Thymus (tissue), 11 donors: ENCODE results near the gene C8G. TPM values are rescaled to one million over a fixed set of nuclear protein-coding genes. Genes with fewer than 3 reads are reported as not detected.

Experiments
- DNase-seq, 9 donors: peaks; one replicate each; pipeline ENCODE4 v3.0.0-alpha.2; 2013; ENCODE audit warnings: low spot score in 9 of 9, low read depth in 6 of 9, missing footprints in 1 of 9
- H3K27ac ChIP-seq, 2 donors: one replicate each; pipeline ENCODE4 v1.5.1; 2013; ENCODE audit warnings: control low read depth in 1 of 2, low read depth in 1 of 2, low read length in 1 of 2, mild to moderate bottlenecking in 1 of 2, moderate library complexity in 1 of 2
- H3K27me3 ChIP-seq, 2 donors: one replicate each; pipeline ENCODE4 v1.5.1; 2013; ENCODE audit warnings: low read length in 1 of 2; ENCODE audit not compliant: control insufficient read depth in 2 of 2, insufficient read depth in 1 of 2
- H3K36me3 ChIP-seq, 2 donors: one replicate each; pipeline ENCODE4 v1.5.1; 2013; ENCODE audit warnings: low read length in 1 of 2, mild to moderate bottlenecking in 1 of 2, moderate library complexity in 1 of 2; ENCODE audit not compliant: control insufficient read depth in 2 of 2, insufficient read depth in 2 of 2
- H3K4me1 ChIP-seq, 2 donors: one replicate each; pipeline ENCODE4 v1.5.1; 2013; ENCODE audit warnings: low read length in 2 of 2; ENCODE audit not compliant: control insufficient read depth in 2 of 2, insufficient read depth in 2 of 2
- H3K4me3 ChIP-seq, 2 donors: one replicate each; pipeline ENCODE4 v1.5.1; 2013; ENCODE audit warnings: low read length in 2 of 2, control low read depth in 1 of 2, mild to moderate bottlenecking in 1 of 2
- H3K9me3 ChIP-seq, 2 donors: one replicate each; pipeline ENCODE4 v1.5.1; 2013; ENCODE audit warnings: low read length in 1 of 2, mild to moderate bottlenecking in 1 of 2; ENCODE audit not compliant: control insufficient read depth in 2 of 2, insufficient read depth in 1 of 2
- WGBS: extraction: QIAGEN DNeasy Blood & Tissue Kit; methylation state at CpG from one replicate; pipeline ENCODE4 v1.1.7; 2013; 5-methylcytosine and 5-hydroxymethylcytosine counted together
- polyA plus RNA-seq: library from polyadenylated mRNA; stranded (reverse); fragments of 200-250 nt; gene quantifications from one replicate; pipeline ENCODE4 v1.2.3, GENCODE V29; 2013
- total RNA-seq: library from RNA; stranded (reverse); fragments of 120-200 nt; gene quantifications from one replicate; pipeline ENCODE4 v1.2.4, GENCODE V29; 2013
- donor health status: healthy.

Gene C8G
- total and polyA plus RNA-seq, 2 donors = 2.2 to 6.5 TPM

GRCh38 chr9:136926749-136927148, 18.3 kb upstream of the C8G start:
- no peak overlapping the region for H3K27ac ChIP-seq

GRCh38 chr9:136927343-136928271, 17.4 kb upstream of the C8G start:
- Histone ChIP-seq H3K9me3 (no peaks in the 10 kb centered on the region), H3K27ac (no peak overlapping the region), H3K27me3 (no peaks in the 10 kb centered on the region), H3K4me3 (no peak overlapping the region), H3K36me3 (peaks cover 40 to 46% of the 10 kb centered on the region in 2 donors), H3K4me1 (peaks cover 0 to 3% of the 10 kb centered on the region in 2 donors)
- 87% methylated on average over 23 of the region's 23 CpGs for WGBS
- no peak for DNase-seq

More at GRCh38 chr9:136926749-136927148, 18.3 kb upstream of the C8G start:
- DNase-seq = no peak
- WGBS = 97% methylated on average over 13 of the region's 13 CpGs
- Histone ChIP-seq H3K9me3 (no peaks in the 10 kb centered on the region), H3K27me3 (no peaks in the 10 kb centered on the region), H3K4me1 (peaks cover 0 to 3% of the 10 kb centered on the region in 2 donors), H3K4me3 (no peak overlapping the region), H3K36me3 (peaks cover 46 to 54% of the 10 kb centered on the region in 2 donors)

GRCh38 chr9:136928591-136928990, 16.5 kb upstream of the C8G start:
- Histone ChIP-seq H3K4me1 (peaks cover 0 to 3% of the 10 kb centered on the region in 2 donors), H3K9me3 (no peaks in the 10 kb centered on the region), H3K4me3 (no peak overlapping the region), H3K27ac (peak overlapping the region; percentile 9 to 32), H3K27me3 (no peaks in the 10 kb centered on the region), H3K36me3 (peaks cover 40 to 43% of the 10 kb centered on the region in 2 donors)
- WGBS = 93% methylated on average over 9 of the region's 9 CpGs
- no peak for DNase-seq

GRCh38 chr9:136930014-136930413, 15.0 kb upstream of the C8G start:
- H3K27me3 ChIP-seq = no peaks in the 10 kb centered on the region
- H3K4me1 ChIP-seq = no peaks in the 10 kb centered on the region
- no peak overlapping the region for H3K4me3 ChIP-seq
- no peak overlapping the region for H3K27ac ChIP-seq
- H3K36me3 ChIP-seq = peaks cover 29 to 32% of the 10 kb centered on the region in 2 donors
- WGBS = over 99% methylated on average over 4 of the region's 4 CpGs
- peaks cover 0 to 3% of the 10 kb centered on the region in 2 donors for H3K9me3 ChIP-seq
- no peak for DNase-seq

GRCh38 chr9:136931611-136932130, 13.4 kb upstream of the C8G start:
- H3K27me3 ChIP-seq = no peaks in the 10 kb centered on the region
- WGBS = over 99% methylated on average over 2 of the region's 2 CpGs
- H3K9me3 ChIP-seq = peaks cover 0 to 3% of the 10 kb centered on the region in 2 donors
- no peak overlapping the region for H3K4me3 ChIP-seq
- H3K27ac ChIP-seq = peak overlapping the region in 1 of 2 donors; percentile 69
- no peak for DNase-seq
- no peaks in the 10 kb centered on the region for H3K4me1 ChIP-seq
- peaks cover 13 to 16% of the 10 kb centered on the region in 2 donors for H3K36me3 ChIP-seq

GRCh38 chr9:136934277-136934676, 10.8 kb upstream of the C8G start:
- H3K4me1 ChIP-seq = no peaks in the 10 kb centered on the region
- H3K36me3 ChIP-seq = peaks cover 4 to 14% of the 10 kb centered on the region in 2 donors
- no peak for DNase-seq
- no peaks in the 10 kb centered on the region for H3K27me3 ChIP-seq
- 95% methylated on average over 3 of the region's 3 CpGs for WGBS
- H3K27ac ChIP-seq = no peak overlapping the region
- H3K9me3 ChIP-seq = peaks cover 0 to 7% of the 10 kb centered on the region in 2 donors
- no peak overlapping the region for H3K4me3 ChIP-seq

- no peaks in the 10 kb centered on the region for H3K27me3 ChIP-seq
- H3K9me3 ChIP-seq = peaks cover 0 to 7% of the 10 kb centered on the region in 2 donors
- H3K4me3 ChIP-seq = no peak overlapping the region
- WGBS = 91% methylated on average over 3 of the region's 3 CpGs
- no peak for DNase-seq
- H3K36me3 ChIP-seq = peaks cover 18 to 27% of the 10 kb centered on the region in 2 donors
- H3K27ac ChIP-seq = no peak overlapping the region
- H3K4me1 ChIP-seq = no peaks in the 10 kb centered on the region
These were observed 9.4 kb upstream of the C8G start for GRCh38 chr9:136935651-136936050.

GRCh38 chr9:136936645-136937170, 8.3 kb upstream of the C8G start:
- no peaks in the 10 kb centered on the region for H3K4me1 ChIP-seq
- peaks cover 28 to 36% of the 10 kb centered on the region in 2 donors for H3K36me3 ChIP-seq
- 97% methylated on average over 8 of the region's 8 CpGs for WGBS
- H3K9me3 ChIP-seq = peaks cover 0 to 7% of the 10 kb centered on the region in 2 donors
- no peaks in the 10 kb centered on the region for H3K27me3 ChIP-seq
- no peak for DNase-seq
- no peak overlapping the region for H3K27ac ChIP-seq
- H3K4me3 ChIP-seq = no peak overlapping the region
